Measurements from ENCODE around the gene KIF13A. TPM values are rescaled to one million over a fixed set of nuclear protein-coding genes. Genes with fewer than 3 reads are reported as not detected.

KIF13A gene
- total RNA-seq, 1 donor from 2014 or later, result 29.0 TPM

DNA sequence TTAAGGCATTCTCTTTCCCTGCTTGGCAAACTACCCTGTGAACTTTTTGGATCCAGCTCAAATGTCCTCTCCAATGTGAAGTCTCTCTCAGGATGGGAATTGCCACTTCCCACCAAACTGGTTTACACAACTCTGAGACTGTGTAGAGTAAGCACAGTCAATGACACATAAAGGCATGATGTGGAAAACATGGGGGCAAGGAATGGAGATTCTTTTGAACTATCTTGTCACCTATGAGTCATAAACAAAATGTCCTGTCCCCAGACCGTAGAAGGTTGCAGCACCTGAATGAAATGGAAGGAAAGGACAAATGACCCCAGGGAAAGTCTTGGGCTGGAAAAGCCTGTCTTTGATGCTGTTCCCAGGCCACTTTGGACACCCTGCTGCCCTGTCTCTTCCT lies 11.0 kb upstream of the KIF13A start:
- no peak overlapping the region for H3K4me3 Mint-ChIP-seq
- no peak overlapping the region for H3K9ac ChIP-seq
- no peaks in the 10 kb centered on the region for H3K36me3 Mint-ChIP-seq
- H3K4me1 ChIP-seq, result no peaks in the 10 kb centered on the region
- H4K20me1 ChIP-seq (ENCODE audit: low read depth), result no peaks in the 10 kb centered on the region
- no peaks in the 10 kb centered on the region for H3K36me3 ChIP-seq
- no peak overlapping the region for H3K27ac ChIP-seq
- H3K4me3 ChIP-seq, result no peak overlapping the region
- TF ChIP-seq EZH2phosphoT487 (IDR thresholded peaks at IDR 0.05), result no peak
- TF ChIP-seq, protein P1, sequence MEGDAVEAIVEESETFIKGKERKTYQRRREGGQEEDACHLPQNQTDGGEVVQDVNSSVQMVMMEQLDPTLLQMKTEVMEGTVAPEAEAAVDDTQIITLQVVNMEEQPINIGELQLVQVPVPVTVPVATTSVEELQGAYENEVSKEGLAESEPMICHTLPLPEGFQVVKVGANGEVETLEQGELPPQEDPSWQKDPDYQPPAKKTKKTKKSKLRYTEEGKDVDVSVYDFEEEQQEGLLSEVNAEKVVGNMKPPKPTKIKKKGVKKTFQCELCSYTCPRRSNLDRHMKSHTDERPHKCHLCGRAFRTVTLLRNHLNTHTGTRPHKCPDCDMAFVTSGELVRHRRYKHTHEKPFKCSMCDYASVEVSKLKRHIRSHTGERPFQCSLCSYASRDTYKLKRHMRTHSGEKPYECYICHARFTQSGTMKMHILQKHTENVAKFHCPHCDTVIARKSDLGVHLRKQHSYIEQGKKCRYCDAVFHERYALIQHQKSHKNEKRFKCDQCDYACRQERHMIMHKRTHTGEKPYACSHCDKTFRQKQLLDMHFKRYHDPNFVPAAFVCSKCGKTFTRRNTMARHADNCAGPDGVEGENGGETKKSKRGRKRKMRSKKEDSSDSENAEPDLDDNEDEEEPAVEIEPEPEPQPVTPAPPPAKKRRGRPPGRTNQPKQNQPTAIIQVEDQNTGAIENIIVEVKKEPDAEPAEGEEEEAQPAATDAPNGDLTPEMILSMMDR (IDR thresholded peaks at IDR 0.05), result no peak
- H3K27me3 Mint-ChIP-seq (ENCODE audit: insufficient read depth, low read depth), result peaks cover 5% of the 10 kb centered on the region
- H3K4me1 Mint-ChIP-seq, result no peaks in the 10 kb centered on the region
- DNase-seq (ENCODE audit: low spot score), result no peak
- H3K9me3 ChIP-seq (ENCODE audit: low read depth), result no peaks in the 10 kb centered on the region
- no peaks in the 10 kb centered on the region for H3K79me2 ChIP-seq (ENCODE audit: low read depth)
- H3K27ac Mint-ChIP-seq, result no peak overlapping the region
- H3F3A ChIP-seq (ENCODE audit: low read depth), result no peaks in the 10 kb centered on the region
- H3K9me3 Mint-ChIP-seq, result peaks cover 4% of the 10 kb centered on the region
- no peaks in the 10 kb centered on the region for H3K27me3 ChIP-seq
- no peak overlapping the region for H2AFZ ChIP-seq (replicated peaks)
- no peak overlapping the region for H3K4me2 ChIP-seq

DNA sequence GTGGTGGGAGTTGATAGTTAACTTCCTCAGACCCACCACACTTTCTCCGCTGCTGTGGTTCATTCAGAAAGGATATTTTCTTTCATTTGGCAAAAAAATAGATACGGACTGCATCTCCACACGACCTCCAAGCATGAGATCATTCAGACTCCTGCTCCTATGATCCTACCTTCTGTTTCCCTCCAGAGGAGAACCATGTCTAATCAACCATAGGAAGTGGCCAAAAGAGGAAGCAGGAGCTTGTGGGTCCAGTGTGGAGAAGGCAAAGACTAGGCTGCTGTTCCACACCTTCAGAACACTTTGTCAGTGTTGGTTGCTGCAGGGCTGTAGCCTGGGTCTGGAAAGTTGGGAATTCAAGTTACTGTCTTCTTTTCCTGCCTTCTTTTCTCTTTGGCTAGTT lies 10.6 kb upstream of the KIF13A start:
- Mint-ChIP-seq H3K27me3 (ENCODE audit: insufficient read depth, low read depth) (peaks cover 5% of the 10 kb centered on the region), H3K4me3 (no peak overlapping the region), H3K9me3 (peaks cover 4% of the 10 kb centered on the region), H3K36me3 (no peaks in the 10 kb centered on the region), H3K27ac (no peak overlapping the region), H3K4me1 (no peaks in the 10 kb centered on the region)
- H3K27ac ChIP-seq, result no peak overlapping the region
- no peaks in the 10 kb centered on the region for H3K79me2 ChIP-seq (ENCODE audit: low read depth)
- H3K27me3 ChIP-seq, result no peaks in the 10 kb centered on the region
- no peak for DNase-seq (ENCODE audit: low spot score)
- no peaks in the 10 kb centered on the region for H4K20me1 ChIP-seq (ENCODE audit: low read depth)
- no peaks in the 10 kb centered on the region for H3K9me3 ChIP-seq (ENCODE audit: low read depth)
- TF ChIP-seq EZH2phosphoT487 (IDR thresholded peaks at IDR 0.05), result no peak
- no peak for TF ChIP-seq EZH2 (IDR thresholded peaks at IDR 0.05)
- TF ChIP-seq, protein P1 (IDR thresholded peaks at IDR 0.05), result no peak
- no peaks in the 10 kb centered on the region for H3F3A ChIP-seq (ENCODE audit: low read depth)
- H3K36me3 ChIP-seq, result no peaks in the 10 kb centered on the region
- no peaks in the 10 kb centered on the region for H3K4me1 ChIP-seq
- H3K4me3 ChIP-seq, result no peak overlapping the region
- no peak overlapping the region for H2AFZ ChIP-seq (replicated peaks)
- no peak overlapping the region for H3K9ac ChIP-seq
- H3K4me2 ChIP-seq, result no peak overlapping the region

DNA sequence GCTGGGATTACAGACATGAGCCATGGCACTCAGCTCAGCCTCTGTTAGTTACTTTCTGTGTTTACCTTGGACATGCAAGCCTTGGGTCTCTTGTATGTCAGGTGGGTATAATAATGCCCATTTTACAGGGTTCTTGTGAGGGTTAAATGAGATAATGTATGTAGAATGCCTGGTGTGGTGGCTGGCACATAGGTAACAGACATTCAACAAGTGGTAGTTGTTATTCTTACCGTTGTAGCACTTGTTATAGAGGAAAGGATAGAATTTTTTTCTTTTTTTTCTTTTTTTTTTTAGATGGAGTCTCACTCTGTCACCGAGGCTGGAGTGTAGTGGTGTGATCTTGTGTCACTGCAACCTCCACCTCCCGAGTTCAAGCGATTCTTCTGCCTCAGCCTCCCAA lies 8.0 kb upstream of the KIF13A start:
- Histone ChIP-seq H3K4me3 (no peak overlapping the region), H3K4me1 (no peaks in the 10 kb centered on the region), H3K79me2 (ENCODE audit: low read depth) (no peaks in the 10 kb centered on the region), H4K20me1 (ENCODE audit: low read depth) (no peaks in the 10 kb centered on the region), H2AFZ (replicated peaks) (no peak overlapping the region), H3K27ac (no peak overlapping the region), H3K4me2 (no peak overlapping the region), H3K9ac (no peak overlapping the region), H3K36me3 (no peaks in the 10 kb centered on the region), H3K9me3 (ENCODE audit: low read depth) (no peaks in the 10 kb centered on the region), H3F3A (ENCODE audit: low read depth) (no peaks in the 10 kb centered on the region), H3K27me3 (no peaks in the 10 kb centered on the region)
- H3K27me3 Mint-ChIP-seq (ENCODE audit: insufficient read depth, low read depth), result peaks cover 3% of the 10 kb centered on the region
- no peak overlapping the region for H3K27ac Mint-ChIP-seq
- H3K4me1 Mint-ChIP-seq, result no peaks in the 10 kb centered on the region
- TF ChIP-seq, protein P1 (IDR thresholded peaks at IDR 0.05), result no peak
- TF ChIP-seq EZH2phosphoT487 (IDR thresholded peaks at IDR 0.05), result no peak
- TF ChIP-seq EZH2 (IDR thresholded peaks at IDR 0.05), result no peak
- no peak for DNase-seq (ENCODE audit: low spot score)
- H3K4me3 Mint-ChIP-seq, result no peak overlapping the region
- H3K9me3 Mint-ChIP-seq, result no peaks in the 10 kb centered on the region
- no peaks in the 10 kb centered on the region for H3K36me3 Mint-ChIP-seq
